ENCODE results near the gene ZNF683.

ZNF683 gene

DNA sequence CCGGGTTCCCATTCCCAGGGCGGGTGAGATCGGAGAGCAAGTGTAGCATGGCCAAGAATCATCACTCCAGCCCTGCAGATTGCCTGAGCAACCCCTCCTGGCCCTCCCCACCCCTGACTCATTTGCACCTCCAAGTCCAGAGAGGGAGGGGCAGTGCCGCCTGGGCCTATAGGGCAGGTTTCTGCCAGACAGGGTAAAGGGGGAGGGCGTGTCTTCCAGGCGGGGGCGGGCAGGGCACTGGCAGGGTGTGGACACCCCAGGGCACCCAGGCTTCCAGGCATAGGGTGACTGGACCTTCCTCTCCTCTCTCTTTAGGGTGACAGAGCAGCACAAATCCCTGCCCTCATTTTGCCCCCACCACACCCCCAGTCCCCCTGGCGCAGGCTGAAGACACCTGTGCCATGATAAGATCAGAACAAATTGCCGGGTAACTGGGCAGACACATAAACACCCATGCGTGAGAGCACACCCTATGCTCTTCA is 15.4 kb downstream of the ZNF683 start:
- no peak for DNase-seq

DNA sequence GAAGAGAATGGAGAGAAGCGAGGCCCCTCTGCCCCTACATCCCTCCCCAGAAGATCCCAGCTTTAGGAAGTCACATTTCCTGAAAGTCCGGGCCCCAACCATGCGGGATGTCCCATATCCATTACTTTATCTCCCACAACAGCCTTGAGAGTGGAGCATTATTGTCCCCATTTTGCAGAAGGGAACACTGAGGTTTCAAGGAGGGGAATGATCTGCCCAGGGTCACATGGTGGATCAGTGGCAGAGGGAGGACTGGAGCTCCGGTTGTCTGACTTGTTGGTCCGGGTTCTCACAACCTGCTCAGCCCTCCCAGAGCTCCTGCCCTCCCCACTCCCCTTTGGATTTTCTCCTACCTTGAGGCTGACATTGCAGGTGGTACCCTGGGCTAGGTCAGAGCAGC is 16.4 kb downstream of the ZNF683 start:
- DNase-seq, result no peak

DNA sequence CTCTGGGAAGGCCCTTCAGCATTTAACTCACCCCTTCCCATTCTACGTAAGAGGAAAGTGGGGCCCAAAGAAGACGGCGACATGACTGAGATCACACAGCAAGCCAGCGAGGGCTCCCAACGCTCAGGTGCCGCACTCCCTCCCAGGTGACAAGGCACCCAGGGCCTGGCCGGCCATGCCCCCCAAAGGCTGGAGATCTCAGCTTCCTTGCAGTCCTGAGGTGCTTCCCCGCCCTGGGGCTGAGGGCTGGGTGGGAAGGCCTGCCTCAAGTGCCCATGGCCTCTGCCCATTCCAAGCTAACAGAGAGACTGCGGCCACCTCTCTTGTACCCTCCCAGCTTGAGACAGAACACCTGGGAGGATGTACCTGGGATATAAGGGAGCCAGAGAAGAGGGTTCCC is 17.6 kb downstream of the ZNF683 start:
- DNase-seq, result no peak

DNA sequence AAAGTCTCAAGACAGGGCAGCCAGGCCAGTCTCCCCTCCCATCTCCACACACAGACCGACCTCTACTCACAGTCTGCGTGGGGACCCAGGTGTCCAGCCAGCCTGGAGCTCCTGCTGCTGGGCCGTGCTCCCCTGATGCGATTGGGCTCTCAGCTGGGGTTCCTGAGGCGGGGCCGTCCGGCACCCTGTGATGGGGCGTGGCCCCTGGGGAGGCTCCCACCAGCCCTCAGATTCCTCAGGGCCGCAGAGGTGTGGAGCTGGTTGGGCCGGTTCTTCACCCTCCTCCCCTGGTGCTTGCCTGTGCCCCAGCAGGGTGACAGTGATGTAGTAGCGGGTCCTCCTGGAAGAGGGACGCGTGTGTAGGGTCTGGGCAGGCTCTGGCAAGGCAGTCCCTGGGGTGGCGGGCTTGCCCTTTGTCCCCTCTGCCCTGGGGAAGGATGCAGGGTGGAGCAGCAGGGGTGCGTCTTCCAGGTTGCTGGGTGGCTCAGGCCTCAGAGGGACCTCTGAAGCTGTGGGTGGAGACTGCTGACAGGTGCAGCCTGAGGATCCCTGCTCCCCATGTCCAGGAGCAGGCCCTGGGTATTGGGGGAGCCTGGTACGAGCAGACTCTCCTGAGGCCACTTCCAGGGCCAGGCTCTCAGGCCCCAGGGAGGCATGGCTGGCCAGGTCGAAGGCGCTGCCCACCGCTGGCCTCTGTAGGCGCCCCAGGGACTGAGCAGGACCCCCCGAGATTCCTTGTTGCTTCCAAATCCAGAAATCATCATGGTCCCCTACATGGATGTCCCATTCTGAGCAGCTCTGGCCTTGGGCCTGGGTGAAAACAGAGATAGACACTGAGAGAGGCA is 18.4 kb downstream of the ZNF683 start, which contains the start of gene CRYBG2:
TSS of gene CRYBG2 (minus strand) at position 155 of the 845 bp plus-strand sequence. CDS start 7,473 bp downstream, outside the sequence.
- DNase-seq, result no peak

DNA sequence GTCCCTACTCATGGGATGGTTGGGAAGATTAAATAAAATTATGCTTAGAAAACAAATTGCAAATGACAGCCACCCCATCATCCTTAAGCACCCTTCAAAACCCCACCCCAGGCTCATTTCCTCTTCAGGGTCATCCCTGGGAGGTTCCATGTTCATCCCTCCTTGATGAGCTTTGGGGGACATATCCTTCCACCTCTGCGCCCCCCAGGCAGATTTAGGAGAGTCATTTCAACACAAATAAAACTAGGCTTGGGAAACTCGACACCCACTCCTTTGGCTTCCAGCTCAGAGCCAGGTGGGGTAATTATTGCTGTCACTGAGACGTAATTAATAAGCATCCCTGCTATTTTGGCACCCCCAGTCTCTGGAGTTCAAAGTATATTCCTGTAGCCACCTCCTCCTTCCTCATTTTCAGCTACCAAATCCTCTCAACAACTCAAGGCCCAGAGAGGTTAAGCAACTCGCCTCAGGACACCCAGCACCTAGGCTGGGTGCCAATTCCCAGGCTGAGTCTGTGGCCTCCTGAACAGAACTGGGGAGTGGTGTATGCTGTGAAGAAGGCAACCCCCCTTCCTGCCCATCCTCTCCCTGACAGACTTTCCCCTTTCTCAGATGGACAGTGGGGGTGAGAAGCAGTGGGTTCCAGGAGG is 19.2 kb downstream of the ZNF683 start:
- no peak for DNase-seq

DNA sequence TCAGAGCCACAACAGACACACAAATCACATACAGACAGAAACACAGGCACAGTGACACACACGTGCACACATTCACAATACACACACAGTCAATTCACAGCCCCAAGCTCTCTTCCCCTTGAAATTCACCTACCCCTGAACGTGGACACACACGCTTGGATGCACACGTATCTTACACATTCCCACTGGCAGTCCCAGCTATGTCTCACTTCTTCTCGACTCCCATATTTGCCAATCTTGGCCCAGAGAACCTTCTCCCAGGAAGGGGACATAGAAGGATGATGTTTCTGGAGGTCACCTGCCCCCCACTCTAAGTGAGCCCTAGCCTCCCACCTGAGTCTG is 20.2 kb downstream of the ZNF683 start:
- no peak for DNase-seq

DNA sequence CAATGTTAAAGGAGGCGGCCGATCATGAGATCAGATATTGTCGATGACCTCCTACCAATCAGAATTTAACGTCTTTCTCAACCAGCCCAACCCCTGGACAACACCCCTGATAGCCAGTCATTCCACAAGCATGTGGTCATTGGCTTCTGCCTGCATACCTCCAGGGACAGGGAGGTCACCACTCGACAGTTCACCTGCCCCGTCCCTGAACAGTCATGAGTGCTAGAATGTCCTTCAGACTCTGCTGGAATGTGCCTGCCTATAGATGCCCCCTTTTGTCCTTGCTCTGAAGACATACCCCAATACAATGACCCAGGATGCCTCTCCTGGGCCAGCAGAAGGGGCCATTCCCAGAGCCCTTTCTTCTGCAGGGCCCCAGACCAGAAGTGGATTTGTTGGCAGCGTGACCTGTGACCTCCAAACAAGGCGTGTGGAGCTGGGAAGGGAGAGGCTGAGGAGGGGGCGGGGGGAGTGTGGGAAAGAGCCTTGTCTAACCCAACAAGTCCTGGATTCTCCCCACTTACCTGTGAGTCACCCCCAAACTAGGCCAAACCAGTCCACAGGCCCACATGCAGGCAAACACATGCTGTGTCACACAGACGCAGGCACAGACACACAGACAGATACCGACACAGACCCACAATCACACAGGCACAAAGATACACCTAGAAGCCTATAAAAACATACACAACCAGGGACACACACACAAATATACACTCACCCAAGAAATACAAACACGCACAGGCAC is 20.8 kb downstream of the ZNF683 start:
- no peak for DNase-seq

DNA sequence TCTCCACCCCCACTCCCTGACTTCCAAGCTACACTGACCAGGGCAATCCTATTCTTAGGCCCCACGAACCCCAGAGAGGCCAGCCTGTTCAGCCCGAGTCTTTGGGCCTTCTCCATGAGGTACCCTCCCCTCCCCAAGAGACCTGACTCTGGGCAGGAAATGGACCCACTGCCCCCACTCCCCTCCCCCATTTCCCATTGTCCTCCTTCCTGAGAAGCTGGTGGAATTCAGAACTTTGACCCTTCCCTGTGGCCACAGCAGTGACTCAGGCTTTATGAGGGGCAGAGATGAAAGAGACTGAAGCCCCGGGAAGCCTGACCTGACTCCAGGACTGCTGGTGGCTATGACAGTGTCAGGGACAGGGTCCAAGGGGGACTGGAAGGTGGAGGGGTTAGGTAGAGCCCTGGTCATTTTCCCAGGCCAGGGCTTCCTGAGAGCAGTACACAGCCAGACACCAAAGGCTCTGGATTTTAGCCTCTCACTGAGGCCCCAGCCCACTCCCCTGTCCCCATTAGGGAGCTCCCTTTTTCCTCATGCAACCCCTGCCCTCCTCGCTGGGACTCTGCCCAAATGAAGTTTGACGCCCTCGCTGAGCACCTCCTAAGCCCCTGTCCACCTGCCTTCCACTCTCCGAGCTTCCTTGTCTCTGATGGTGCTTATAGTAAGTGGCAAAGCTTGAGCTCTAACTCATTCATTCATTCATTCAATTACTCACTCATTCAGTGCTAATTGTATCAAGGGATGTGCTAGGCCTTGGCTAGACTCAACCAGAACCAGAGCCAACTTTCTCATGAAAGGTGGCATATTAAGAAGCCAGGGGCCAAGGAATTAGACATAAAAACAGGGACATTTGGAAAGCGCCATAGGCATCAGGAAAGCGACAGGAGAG is 21.6 kb downstream of the ZNF683 start:
- no peak for DNase-seq

DNA sequence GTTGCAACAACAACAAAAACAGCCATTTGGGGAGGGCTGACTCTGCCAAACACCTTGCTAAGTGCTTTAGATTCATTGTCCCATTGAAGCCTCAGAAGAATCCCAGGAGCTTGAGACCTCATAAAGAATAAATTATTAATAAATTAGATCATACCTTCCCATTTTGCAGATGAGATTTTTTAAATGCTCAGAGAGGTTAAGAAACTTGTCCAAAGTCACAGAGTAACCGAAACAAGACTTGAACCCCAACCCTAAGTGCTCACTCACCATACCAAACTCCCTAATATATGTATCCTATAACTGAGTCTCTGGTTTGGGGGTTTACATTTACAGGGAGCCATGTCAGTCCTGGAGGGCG is 22.2 kb downstream of the ZNF683 start:
- no peak for DNase-seq

DNA sequence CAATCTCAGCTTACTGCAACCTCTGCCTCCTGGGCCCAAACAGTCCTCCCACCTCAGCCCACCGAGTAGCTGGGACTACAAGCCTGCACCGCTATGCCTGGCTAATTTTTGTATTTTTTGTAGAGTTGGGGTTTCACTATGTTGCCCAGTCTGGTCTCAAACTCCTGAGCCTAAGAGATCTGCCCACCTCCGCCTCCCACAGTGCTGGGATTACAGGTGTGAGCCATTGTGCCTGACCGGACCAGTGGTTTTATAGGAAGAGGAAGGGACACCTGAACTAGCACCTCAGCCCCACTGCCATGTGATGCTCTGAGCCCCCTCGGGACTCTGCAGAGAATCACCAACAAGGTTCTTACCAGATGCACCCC is 22.7 kb downstream of the ZNF683 start:
- DNase-seq, result no peak

DNA sequence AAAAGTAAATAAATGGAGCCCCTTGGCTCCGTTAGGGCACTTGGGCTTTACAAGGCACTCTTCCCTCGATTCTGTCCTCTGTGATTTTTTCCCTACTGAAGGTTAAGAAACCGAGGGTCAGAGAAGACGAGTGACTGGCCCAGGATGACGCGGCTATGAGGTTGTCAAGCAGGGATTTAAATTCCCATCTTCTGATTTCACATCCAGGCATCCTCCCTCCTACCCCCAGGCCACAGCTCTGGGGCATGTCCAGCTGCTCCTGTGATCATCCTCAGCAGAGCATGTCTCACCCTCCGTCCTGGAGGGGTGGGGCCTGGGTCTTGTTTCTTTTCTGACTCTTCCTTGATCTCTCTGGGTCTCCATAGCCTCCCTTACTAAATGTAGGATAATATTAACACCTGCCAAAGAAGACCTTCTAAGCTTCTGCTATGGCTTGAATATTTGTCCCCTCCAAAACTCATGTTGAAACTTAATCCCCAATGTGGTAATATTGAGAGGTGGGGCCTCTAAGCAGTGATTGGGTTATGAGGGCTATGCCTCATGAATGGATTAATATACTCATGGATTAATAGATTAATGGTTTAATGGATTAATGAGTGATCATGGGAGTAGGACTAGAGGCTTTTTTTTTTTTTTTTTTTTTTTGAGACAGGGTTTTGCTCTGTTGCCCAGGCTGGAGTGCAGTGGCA is 23.2 kb downstream of the ZNF683 start:
- no peak for DNase-seq

DNA sequence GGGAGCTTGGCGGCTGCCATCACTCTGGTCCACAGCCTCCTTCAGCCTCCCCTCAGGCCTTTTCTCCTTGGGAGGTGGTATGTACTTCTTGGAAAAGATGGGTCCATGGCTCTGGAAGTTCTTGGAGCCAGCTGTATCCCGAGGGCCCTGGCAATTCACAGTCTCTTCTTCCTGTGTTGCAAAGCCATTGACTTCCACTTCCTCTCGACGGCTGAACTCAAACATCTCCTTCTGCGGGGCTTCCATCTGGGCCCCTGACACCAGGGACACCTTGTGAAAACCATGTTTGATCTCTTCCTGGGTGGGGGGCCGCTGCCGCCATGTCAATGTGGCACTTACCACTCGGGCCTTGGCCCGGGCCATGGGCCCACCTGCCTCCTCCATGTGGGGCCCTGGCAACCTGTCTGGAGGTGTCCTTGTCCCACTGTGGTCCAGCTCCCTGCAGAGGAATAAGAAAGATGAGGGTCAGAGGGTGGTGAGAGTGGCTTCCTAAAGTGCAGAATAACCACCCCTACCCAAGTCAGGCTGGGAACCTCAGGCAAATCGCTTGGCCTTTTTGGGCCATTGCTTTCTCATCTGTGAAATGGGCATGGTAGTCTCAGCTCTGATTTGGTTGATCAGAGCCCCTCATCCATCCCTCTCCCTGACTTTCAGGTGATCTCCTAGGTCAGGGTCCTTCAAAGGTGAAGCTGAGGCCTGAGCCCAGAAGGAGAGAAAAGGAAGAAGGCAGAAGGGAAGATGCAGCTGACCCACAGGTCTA is 26.1 kb downstream of the ZNF683 start:
- DNase-seq, result no peak

DNA sequence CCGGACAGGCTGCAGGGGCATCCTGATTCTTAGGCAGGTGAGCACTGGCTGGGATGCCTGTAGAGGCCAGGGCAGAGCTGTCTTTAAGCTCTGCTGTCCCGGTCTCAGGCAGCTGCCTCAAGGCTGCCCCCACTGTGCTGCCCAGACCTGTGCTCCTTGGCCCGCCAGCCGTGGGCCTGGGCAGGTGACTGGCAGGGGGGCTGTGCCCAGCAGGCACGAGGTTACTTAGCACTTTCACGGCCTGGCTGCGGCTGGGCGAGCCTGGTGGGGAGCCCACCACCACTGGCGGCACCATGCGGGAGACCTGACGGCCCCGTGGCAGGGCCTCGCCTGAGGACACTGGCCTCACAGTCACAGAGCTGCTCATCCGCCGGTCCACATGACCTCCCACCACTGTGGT is 26.8 kb downstream of the ZNF683 start:
- DNase-seq, result no peak

DNA sequence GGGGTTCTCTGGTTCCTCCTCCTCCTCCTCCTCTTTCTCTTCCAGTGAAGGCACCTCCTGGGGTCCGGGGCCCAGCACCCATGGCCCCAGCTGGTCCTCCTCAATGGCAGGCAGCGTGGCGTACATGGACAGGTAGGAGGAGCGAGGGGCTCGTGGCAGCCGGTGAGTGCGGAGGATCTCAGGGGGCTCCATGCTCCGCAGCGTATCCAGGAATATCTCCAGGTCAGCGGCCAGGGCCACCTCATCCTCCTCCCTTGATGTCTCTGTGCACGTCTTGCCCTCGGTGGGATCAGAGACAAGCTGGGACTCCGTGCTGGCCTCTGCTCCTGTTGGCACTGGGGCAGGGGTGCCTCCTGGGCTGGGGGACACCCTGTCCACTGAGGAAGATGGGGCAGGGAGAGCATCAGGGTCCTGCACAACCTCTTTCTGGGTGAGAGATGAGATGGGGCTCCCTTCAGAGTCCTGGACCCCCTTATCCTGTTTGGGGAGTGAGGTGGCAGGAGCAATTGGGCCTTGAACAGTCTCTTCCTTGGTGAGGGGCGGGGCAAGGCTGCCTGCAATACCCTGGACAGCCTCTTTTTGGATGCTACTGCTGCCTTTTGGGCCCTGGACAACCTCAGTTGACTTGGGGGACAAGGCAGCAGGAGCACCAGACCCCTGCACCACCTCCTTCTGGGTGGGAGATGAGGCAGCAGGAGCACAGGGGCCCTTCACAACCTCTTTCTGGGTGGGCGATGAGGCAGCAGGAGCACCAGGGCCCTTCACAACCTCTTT is 28.2 kb downstream of the ZNF683 start:
- no peak for DNase-seq

DNA sequence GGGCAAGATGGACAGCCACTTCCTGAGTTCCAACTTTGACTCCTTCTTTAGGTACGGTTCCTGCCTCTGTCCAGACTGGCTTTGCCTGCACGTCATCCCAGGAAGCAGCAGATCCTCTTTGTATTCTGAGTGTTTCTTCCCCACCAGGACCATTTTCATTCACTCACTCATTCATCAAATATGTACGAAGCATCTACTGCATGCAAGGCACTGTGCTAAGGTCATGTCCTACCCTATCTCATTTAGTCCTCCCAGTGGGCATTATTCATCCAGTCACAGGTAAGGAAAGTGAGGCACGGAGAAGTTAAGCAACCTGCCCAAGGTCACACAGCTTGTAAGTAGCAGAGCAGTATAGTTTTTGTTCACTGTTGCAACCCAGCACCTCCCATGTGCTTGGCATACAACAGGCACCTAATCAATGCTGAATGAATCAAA is 32.5 kb downstream of the ZNF683 start:
- no peak for DNase-seq

DNA sequence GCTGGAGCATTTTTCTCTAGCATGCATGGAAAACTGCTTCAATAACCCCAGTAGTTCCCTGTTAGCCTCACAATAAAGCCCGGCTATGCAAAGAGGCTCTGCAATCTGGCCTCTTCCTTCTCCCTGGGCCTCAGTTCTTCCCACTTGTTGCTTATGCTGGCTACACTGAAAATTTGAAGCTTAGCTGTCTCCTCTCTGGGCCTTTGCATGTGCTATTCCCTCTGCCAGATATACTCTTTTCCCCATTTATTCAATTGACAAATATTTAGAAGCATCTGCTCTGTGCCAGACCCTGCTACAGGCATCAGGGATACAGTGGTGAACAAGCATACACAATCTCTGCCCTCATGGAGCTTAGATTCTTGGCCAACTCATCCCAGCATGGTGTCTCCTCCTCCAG is 33.9 kb downstream of the ZNF683 start:
- DNase-seq, result no peak

DNA sequence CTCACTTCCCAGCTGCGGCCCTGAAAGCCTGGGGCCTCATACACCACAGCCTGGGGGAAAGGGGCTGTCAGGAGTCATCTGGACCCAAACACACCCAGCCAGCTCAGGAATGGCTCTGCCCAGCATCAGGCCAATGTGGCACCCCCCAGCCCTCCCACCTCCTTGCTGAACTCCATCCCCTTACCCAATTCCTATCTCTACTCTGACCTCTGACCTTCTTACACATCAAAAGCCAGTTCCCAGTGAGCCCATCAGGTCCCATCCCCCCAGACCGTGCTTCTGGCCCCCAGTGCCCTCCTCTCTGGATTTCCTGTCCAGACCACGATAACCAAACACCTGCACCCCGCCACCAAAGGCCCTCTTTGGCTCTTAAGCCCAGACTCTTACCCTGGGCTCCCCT is 34.9 kb downstream of the ZNF683 start:
- DNase-seq, result no peak

DNA sequence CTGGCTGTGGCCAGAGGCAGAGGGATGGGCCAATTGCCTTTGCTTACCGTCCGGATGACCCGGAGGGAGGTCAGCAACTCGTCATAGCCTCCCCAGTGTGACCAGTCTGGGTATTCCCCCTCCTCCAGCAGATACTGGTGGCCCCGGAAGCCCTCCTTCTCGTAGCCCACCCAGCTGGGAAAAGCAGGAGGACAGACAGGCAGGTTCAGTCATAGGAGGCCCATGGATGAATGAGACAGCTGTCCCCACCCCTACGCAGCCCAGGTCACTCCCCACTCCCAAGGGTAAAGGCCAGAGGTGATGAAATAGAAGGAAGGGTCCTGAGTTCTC is 35.4 kb downstream of the ZNF683 start:
- DNase-seq, result no peak

DNA sequence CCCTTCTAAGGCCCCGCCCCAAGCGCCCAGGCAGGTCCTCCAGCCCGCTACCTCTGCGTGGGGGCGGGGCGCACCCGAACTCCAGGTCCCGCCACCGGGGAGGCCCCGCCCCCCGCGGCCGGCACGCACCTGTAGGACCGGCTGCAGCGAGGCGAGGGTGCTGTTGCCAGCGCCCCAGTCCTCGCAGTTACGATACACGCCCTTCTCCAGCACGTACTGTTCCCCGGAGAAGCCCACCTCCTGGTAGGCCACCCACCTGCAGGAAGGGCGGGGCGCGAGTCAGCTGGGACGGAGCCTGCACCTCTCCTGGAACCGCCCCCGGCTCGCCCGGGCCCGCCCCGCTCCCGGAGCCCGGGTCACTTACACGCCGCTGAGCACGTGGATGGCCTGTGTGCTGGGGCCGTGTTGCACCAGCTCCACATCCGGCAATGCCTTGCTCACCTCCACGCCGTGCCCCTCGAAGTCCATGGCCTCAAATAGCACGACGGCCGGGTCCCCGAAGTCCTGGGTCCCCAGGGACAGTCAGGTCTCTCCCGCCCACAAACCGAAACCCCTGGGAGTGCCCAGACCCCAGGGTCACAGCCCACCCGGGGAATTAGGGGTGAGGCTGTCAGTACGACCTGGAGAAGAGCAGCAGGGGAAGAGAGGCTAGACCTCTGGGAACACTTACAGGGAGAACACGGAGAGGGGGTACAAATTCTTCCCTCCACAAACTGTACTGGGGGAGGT is 35.9 kb downstream of the ZNF683 start:
- peak; percentile 86 to 87 for DNase-seq
